Natural killer cell (primary cell): ENCODE results near the gene CDH16. TPM values are rescaled to one million over a fixed set of nuclear protein-coding genes. Genes with fewer than 3 reads are reported as not detected.

ENCODE experiments used
- ATAC-seq, 3 donors: fragments of 150-1000 bp in 2 of 3; fragments of 200-7000 bp in 1 of 3; cut with Tn5 transposase; 1 replicate in 1 of 3; 2 replicates in 2 of 3; pipeline ENCODE4 v1.10.0; 2021; ENCODE audit warnings: mild to moderate bottlenecking in 2 of 3, moderate library complexity in 2 of 3
- DNase-seq, 2 donors: peaks; one replicate each; pipeline versions ENCODE4 v3.0.0 to v3.0.0-alpha.2; 2013 to 2021; ENCODE audit warnings: mixed read lengths in 1 of 2
- H3K27ac ChIP-seq: one replicate; pipeline ENCODE4 v1.5.1; 2013; ENCODE audit warnings: mild to moderate bottlenecking, low read length
- H3K27me3 ChIP-seq: one replicate; pipeline ENCODE4 v1.6.1; 2013; ENCODE audit warnings: low read length; ENCODE audit not compliant: control insufficient read depth, insufficient read depth
- H3K36me3 ChIP-seq: one replicate; pipeline ENCODE4 v1.6.1; 2013; ENCODE audit warnings: low read length; ENCODE audit not compliant: control insufficient read depth, insufficient read depth
- H3K4me1 ChIP-seq: one replicate; pipeline ENCODE4 v1.6.1; 2013; ENCODE audit warnings: low read length; ENCODE audit not compliant: control insufficient read depth, insufficient read depth
- H3K4me3 ChIP-seq: one replicate; pipeline ENCODE4 v1.5.1; 2013; ENCODE audit warnings: low read length
- H3K9me3 ChIP-seq: one replicate; pipeline ENCODE4 v1.6.1; 2013; ENCODE audit warnings: low read length; ENCODE audit not compliant: control insufficient read depth, insufficient read depth
- H3K27ac Mint-ChIP-seq, 2 donors: one replicate each; pipeline ENCODE4 v1.8.0; 2022; ENCODE audit warnings: mild to moderate bottlenecking in 2 of 2, mixed read lengths in 2 of 2, moderate library complexity in 1 of 2
- H3K27me3 Mint-ChIP-seq, 2 donors: one replicate each; pipeline ENCODE4 v1.8.0; 2022; ENCODE audit warnings: low read depth in 2 of 2, mixed read lengths in 2 of 2
- H3K36me3 Mint-ChIP-seq: one replicate; pipeline ENCODE4 v1.8.0; 2022; ENCODE audit warnings: mixed read lengths
- H3K4me1 Mint-ChIP-seq, 2 donors: one replicate each; pipeline ENCODE4 v1.8.0; 2022; ENCODE audit warnings: mixed read lengths in 2 of 2
- H3K4me3 Mint-ChIP-seq: one replicate; pipeline ENCODE4 v1.8.0; 2022; ENCODE audit warnings: mild to moderate bottlenecking, moderate library complexity, mixed read lengths
- H3K9me3 Mint-ChIP-seq, 2 donors: one replicate each; pipeline ENCODE4 v1.8.0; 2022; ENCODE audit warnings: mixed read lengths in 2 of 2
- WGBS: methylation state at CpG from one replicate; pipeline ENCODE4 v1.1.7; 2013; ENCODE audit warnings: missing lambda C conversion rate; ENCODE audit not compliant: insufficient coverage; 5-methylcytosine and 5-hydroxymethylcytosine counted together
- intact Hi-C: fragments of 100-400 bp; cut with micrococcal nuclease; formaldehyde crosslinking; loops from one replicate; pipeline ENCODE4 v1.14.2; 2022
- total RNA-seq, 4 donors: library from RNA; stranded (reverse); fragments of 120-200 nt in 1 of 4; gene quantifications; one replicate each; pipeline versions ENCODE4 v1.2.3 to v1.2.4, GENCODE V29; 2013 to 2022
- TF ChIP-seq, protein P1 (sequence below): fragments of 200-600 bp; IDR thresholded peaks from one replicate; pipeline ENCODE4 v1.8.0; 2022; ENCODE audit warnings: antibody characterized with exemption

Gene CDH16
- total RNA-seq, 3 donors from 2014 or later (not counting 1 experiment from before 2014, with no cell fraction given), result not detected

DNA sequence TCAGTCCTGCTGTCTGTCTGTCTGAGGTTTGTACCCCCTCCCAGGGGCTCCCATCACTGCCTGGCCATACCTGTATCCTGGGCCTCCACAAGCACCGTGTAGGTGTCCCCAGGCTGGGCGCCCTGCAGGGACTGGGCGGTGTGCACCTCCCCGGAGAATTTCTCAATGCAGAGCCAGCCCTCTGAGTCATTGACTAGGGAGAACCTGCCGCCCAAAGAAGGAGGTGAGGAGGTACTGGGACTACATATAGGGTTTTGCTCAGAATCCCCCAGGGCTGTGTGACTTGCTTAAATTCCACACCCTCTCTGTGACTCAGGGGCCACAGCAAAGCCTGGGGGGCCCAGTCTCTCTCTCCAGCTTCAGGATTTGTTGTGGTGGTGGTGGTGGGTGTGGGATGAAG, 7.6 kb downstream of the CDH16 start:
- Mint-ChIP-seq H3K27me3 (peaks cover 0 to 3% of the 10 kb centered on the region in 2 donors), H3K36me3 (no peaks in the 10 kb centered on the region), H3K9me3 (no peaks in the 10 kb centered on the region), H3K4me1 (peaks cover 0 to 4% of the 10 kb centered on the region in 2 donors), H3K27ac (no peak overlapping the region), H3K4me3 (no peak overlapping the region)
- H3K9me3 ChIP-seq, result no peaks in the 10 kb centered on the region
- TF ChIP-seq, protein P1, sequence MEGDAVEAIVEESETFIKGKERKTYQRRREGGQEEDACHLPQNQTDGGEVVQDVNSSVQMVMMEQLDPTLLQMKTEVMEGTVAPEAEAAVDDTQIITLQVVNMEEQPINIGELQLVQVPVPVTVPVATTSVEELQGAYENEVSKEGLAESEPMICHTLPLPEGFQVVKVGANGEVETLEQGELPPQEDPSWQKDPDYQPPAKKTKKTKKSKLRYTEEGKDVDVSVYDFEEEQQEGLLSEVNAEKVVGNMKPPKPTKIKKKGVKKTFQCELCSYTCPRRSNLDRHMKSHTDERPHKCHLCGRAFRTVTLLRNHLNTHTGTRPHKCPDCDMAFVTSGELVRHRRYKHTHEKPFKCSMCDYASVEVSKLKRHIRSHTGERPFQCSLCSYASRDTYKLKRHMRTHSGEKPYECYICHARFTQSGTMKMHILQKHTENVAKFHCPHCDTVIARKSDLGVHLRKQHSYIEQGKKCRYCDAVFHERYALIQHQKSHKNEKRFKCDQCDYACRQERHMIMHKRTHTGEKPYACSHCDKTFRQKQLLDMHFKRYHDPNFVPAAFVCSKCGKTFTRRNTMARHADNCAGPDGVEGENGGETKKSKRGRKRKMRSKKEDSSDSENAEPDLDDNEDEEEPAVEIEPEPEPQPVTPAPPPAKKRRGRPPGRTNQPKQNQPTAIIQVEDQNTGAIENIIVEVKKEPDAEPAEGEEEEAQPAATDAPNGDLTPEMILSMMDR, result no peak
- WGBS, result 88% methylated on average over 5 of the region's 5 CpGs
- intact Hi-C loops, result no loop called here
- no peak for ATAC-seq
- no peak overlapping the region for H3K4me3 ChIP-seq
- H3K4me1 ChIP-seq, result no peaks in the 10 kb centered on the region
- H3K27me3 ChIP-seq, result no peaks in the 10 kb centered on the region
- no peak for DNase-seq
- no peak overlapping the region for H3K27ac ChIP-seq
- no peaks in the 10 kb centered on the region for H3K36me3 ChIP-seq

DNA sequence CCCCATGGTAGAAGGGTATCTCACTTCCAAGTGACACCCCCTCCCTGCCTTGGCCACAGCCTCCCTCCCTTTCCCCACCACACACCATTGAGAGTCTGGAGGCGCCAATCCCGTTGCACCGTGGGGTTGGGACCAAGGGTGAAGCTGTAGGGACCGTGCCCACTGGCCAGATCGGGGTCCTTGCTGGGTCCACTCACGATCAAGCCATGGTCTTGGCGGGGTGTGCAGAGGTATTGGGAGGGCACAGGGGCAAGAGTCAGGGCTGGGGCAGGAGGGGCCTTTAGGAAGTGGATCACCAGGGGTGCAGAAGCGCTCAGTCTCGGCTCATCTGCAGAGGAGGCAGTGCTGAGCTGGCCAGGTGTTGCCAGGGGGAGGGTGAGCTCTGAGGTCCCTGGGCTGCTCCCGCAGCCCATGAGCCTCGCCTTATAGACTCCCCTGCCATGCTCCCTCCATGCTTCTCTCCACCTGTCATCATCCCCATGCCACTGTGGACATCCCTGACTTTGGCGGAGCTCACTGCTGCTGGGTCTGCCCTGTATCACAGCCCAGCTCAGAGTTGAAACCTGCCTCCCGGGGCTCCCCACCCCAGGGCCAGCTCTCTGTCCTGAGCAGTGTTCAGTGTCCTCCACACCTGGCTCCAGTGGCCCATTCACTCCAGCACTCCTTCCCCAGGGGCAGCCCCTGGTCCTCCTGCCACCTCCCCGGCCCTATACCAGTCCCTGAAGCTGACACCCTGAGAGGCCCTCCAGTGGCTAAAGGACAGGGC, 8.3 kb downstream of the CDH16 start:
- 78% methylated on average over 14 of the region's 14 CpGs for WGBS
- DNase-seq (no peak), ATAC-seq (no peak)
- H3K4me1 Mint-ChIP-seq, result peaks cover 0 to 8% of the 10 kb centered on the region in 2 donors
- peaks cover 0 to 3% of the 10 kb centered on the region in 2 donors for H3K27me3 Mint-ChIP-seq
- no peaks in the 10 kb centered on the region for H3K9me3 Mint-ChIP-seq
- intact Hi-C loops, result no loop called here
- H3K36me3 Mint-ChIP-seq, result no peaks in the 10 kb centered on the region
- TF ChIP-seq, protein P1, result no peak
- Histone ChIP-seq H3K9me3 (no peaks in the 10 kb centered on the region), H3K27me3 (no peaks in the 10 kb centered on the region), H3K4me1 (no peaks in the 10 kb centered on the region), H3K36me3 (no peaks in the 10 kb centered on the region), H3K4me3 (no peak overlapping the region), H3K27ac (no peak overlapping the region)
- H3K4me3 Mint-ChIP-seq, result no peak overlapping the region
- H3K27ac Mint-ChIP-seq, result no peak overlapping the region

DNA sequence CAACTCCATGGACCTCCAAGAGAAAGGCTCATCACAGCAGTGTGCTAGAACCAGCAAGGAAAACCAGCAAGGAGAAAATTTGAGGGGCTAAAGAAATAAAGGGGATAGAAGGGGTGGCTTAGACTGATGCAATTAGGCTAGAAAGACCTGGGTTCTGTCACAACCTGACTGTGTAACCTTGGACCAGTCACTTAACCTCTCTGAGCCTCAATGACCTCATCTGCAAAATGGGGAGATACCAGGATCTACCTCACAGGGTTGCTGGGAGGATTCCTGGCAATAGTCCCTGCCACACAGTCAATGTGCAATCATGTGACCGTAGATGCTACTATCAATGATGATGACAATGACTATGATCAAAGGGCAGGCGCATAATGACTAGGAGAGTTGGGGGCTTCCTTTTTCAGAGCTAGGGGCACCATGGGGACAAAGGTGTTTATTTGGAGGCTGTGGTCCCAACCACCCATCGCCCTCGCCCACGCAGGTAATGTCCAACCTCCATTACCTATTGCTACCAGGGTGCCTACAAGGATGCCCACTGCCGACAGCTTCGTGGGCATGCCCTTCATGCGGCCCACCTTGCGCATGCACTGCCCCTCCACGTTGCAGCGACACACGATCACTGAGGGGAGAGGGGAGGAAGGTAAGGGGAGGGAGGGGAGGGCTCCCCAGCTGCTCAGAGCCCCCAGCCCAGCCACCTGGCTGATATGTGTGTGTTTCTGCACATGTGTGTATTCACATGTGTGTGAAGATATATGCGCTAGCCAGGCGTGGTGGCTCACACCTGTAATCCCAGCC, 9.7 kb downstream of the CDH16 start:
- intact Hi-C loops, result no loop called here
- Mint-ChIP-seq H3K9me3 (no peaks in the 10 kb centered on the region), H3K4me1 (peaks cover 0 to 8% of the 10 kb centered on the region in 2 donors), H3K27me3 (no peaks in the 10 kb centered on the region), H3K36me3 (no peaks in the 10 kb centered on the region), H3K4me3 (no peak overlapping the region), H3K27ac (no peak overlapping the region)
- no peak overlapping the region for H3K4me3 ChIP-seq
- H3K36me3 ChIP-seq, result no peaks in the 10 kb centered on the region
- DNase-seq (no peak), ATAC-seq (no peak)
- H3K4me1 ChIP-seq, result no peaks in the 10 kb centered on the region
- no peaks in the 10 kb centered on the region for H3K9me3 ChIP-seq
- WGBS, result 91% methylated on average over 13 of the region's 14 CpGs
- TF ChIP-seq, protein P1, result no peak
- no peaks in the 10 kb centered on the region for H3K27me3 ChIP-seq
- no peak overlapping the region for H3K27ac ChIP-seq
